Measurements from ENCODE around the gene ORC5. TPM values are rescaled to one million over a fixed set of nuclear protein-coding genes. Genes with fewer than 3 reads are reported as not detected.

Gene ORC5
- total and polyA plus RNA-seq, 2 donors (not counting 1 experiment from before 2014, with no cell fraction given): 12.1 to 18.8 TPM

DNA sequence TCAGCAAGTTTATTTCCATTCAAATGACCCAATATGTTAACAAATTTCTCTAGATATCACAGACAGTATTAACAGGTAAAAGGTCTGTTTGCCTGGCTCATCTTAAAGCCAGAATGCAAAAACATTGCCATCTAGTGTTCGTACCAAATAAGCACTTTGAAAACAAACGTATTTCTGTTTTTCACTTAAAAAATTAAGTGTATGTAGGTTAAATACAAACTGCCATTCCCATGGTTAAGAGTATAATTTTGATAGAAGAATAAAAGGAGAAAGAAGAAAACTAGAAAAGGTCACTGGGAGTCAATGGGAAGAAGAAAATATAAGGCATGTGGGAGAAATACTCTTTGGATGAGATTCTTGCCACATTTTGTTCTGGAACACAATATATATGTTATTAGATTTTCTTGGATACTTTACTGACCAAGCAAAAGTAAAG, 51.0 kb downstream of the ORC5 start:
- DNase-seq (ENCODE audit: low read depth in 2 of 2): peak; percentile 32 to 54
- no peaks in the 10 kb centered on the region for H3K9me3 ChIP-seq (ENCODE audit: control insufficient read depth, insufficient read depth, low read depth, low read length)
- no peak overlapping the region for H3K4me2 ChIP-seq (ENCODE audit: extremely low read depth, insufficient read depth, low read length)
- H3K79me2 ChIP-seq (ENCODE audit: control insufficient read depth, insufficient read depth, low read length): no peaks in the 10 kb centered on the region
- no peaks in the 10 kb centered on the region for H3K4me1 ChIP-seq (ENCODE audit: control insufficient read depth, extremely low read depth, insufficient read depth, low read length)
- H3K27me3 ChIP-seq (ENCODE audit: control insufficient read depth, insufficient read depth, low read length): no peaks in the 10 kb centered on the region
- H4K20me1 ChIP-seq (ENCODE audit: control insufficient read depth, extremely low read depth, insufficient read depth, low read length): no peaks in the 10 kb centered on the region
- no peaks in the 10 kb centered on the region for H3K36me3 ChIP-seq (ENCODE audit: control insufficient read depth, insufficient read depth, low read length)
- no peak overlapping the region for H3K4me3 ChIP-seq (replicated peaks in 1 of 4; ENCODE audit: control extremely low read depth in 1 of 4, insufficient read depth in 1 of 4, low read depth in 3 of 4, low read length in 4 of 4)
- H3K9ac ChIP-seq (ENCODE audit: insufficient read depth, low read length): no peak overlapping the region
- no peak overlapping the region for H2AFZ ChIP-seq (ENCODE audit: low read length)
- TF ChIP-seq CTCF (conservative IDR thresholded peaks at IDR 0.05 in 1 of 2, IDR thresholded peaks at IDR 0.05 in 1 of 2; ENCODE audit: low read depth in 1 of 2, low read length in 2 of 2) (peak; percentile 50 to 57), EZH2 (IDR thresholded peaks at IDR 0.05; ENCODE audit: low read length, missing control alignments) (no peak)
- no peak overlapping the region for H3K27ac ChIP-seq (ENCODE audit: insufficient read depth, low read length)

DNA sequence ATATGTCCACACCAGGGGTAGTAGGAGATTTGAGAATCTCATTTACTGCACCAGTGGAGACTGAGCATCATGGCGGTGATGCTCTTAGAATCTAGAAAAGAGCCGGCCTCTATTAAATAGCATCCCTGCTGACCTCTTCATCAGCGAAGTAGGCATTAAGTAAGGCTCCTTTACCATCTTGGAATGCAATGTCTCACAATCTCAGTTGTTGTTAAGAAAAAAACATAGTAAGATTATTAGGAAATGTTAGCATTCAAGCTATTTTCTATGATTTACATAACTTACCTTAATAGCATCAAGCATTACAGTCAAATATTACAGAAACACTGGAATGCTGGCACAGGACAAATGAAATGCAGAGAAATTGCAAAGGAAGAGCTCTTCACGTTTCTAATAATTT, 54.5 kb downstream of the ORC5 start:
- H3K79me2 ChIP-seq (ENCODE audit: control insufficient read depth, insufficient read depth, low read length): no peaks in the 10 kb centered on the region
- no peaks in the 10 kb centered on the region for H3K36me3 ChIP-seq (ENCODE audit: control insufficient read depth, insufficient read depth, low read length)
- TF ChIP-seq CTCF (conservative IDR thresholded peaks at IDR 0.05 in 1 of 2, IDR thresholded peaks at IDR 0.05 in 1 of 2; ENCODE audit: low read depth in 1 of 2, low read length in 2 of 2) (no peak), EZH2 (IDR thresholded peaks at IDR 0.05; ENCODE audit: low read length, missing control alignments) (no peak)
- H3K27ac ChIP-seq (ENCODE audit: insufficient read depth, low read length): no peak overlapping the region
- H2AFZ ChIP-seq (ENCODE audit: low read length): no peak overlapping the region
- no peak overlapping the region for H3K4me3 ChIP-seq (replicated peaks in 1 of 4; ENCODE audit: control extremely low read depth in 1 of 4, insufficient read depth in 1 of 4, low read depth in 3 of 4, low read length in 4 of 4)
- H3K27me3 ChIP-seq (ENCODE audit: control insufficient read depth, insufficient read depth, low read length): no peaks in the 10 kb centered on the region
- H3K9ac ChIP-seq (ENCODE audit: insufficient read depth, low read length): no peak overlapping the region
- no peak for DNase-seq (ENCODE audit: low read depth in 2 of 2)
- no peaks in the 10 kb centered on the region for H3K9me3 ChIP-seq (ENCODE audit: control insufficient read depth, insufficient read depth, low read depth, low read length)
- no peaks in the 10 kb centered on the region for H3K4me1 ChIP-seq (ENCODE audit: control insufficient read depth, extremely low read depth, insufficient read depth, low read length)
- no peak overlapping the region for H3K4me2 ChIP-seq (ENCODE audit: extremely low read depth, insufficient read depth, low read length)
- no peaks in the 10 kb centered on the region for H4K20me1 ChIP-seq (ENCODE audit: control insufficient read depth, extremely low read depth, insufficient read depth, low read length)

GRCh38 chr7:104152468-104152867, 55.3 kb downstream of the ORC5 start:
- Histone ChIP-seq H3K36me3 (ENCODE audit: control insufficient read depth, insufficient read depth, low read length) (no peaks in the 10 kb centered on the region), H3K4me2 (ENCODE audit: extremely low read depth, insufficient read depth, low read length) (no peak overlapping the region), H3K9ac (ENCODE audit: insufficient read depth, low read length) (no peak overlapping the region), H3K79me2 (ENCODE audit: control insufficient read depth, insufficient read depth, low read length) (no peaks in the 10 kb centered on the region), H3K4me1 (ENCODE audit: control insufficient read depth, extremely low read depth, insufficient read depth, low read length) (no peaks in the 10 kb centered on the region), H3K27ac (ENCODE audit: insufficient read depth, low read length) (no peak overlapping the region), H3K27me3 (ENCODE audit: control insufficient read depth, insufficient read depth, low read length) (no peaks in the 10 kb centered on the region), H3K9me3 (ENCODE audit: control insufficient read depth, insufficient read depth, low read depth, low read length) (no peaks in the 10 kb centered on the region), H3K4me3 (replicated peaks in 1 of 4; ENCODE audit: control extremely low read depth in 1 of 4, insufficient read depth in 1 of 4, low read depth in 3 of 4, low read length in 4 of 4) (no peak overlapping the region), H4K20me1 (ENCODE audit: control insufficient read depth, extremely low read depth, insufficient read depth, low read length) (no peaks in the 10 kb centered on the region), H2AFZ (ENCODE audit: low read length) (no peak overlapping the region)
- DNase-seq (ENCODE audit: low read depth in 2 of 2): no peak
- TF ChIP-seq CTCF (conservative IDR thresholded peaks at IDR 0.05 in 1 of 2, IDR thresholded peaks at IDR 0.05 in 1 of 2; ENCODE audit: low read depth in 1 of 2, low read length in 2 of 2): no peak
- no peak for TF ChIP-seq EZH2 (IDR thresholded peaks at IDR 0.05; ENCODE audit: low read length, missing control alignments)

Measured in fibroblast of lung (primary cell).